ENCODE results near the gene GRID1. TPM values are rescaled to one million over a fixed set of nuclear protein-coding genes. Genes with fewer than 3 reads are reported as not detected.

GRID1 gene
- polyA plus RNA-seq, 1 of the 3 experiments (the other 2 are of a cell fraction) = 0.13 TPM

GRCh38 chr10:86179961-86180360 is 186.6 kb downstream of the GRID1 start:
- H3K36me3 ChIP-seq (replicated peaks in 1 of 2; ENCODE audit: control insufficient read depth in 1 of 2, insufficient read depth in 2 of 2, low read length in 1 of 2) = no peaks in the 10 kb centered on the region
- no peak overlapping the region for H3K9ac ChIP-seq
- DNase-seq = no peak
- no peak overlapping the region for H3K4me2 ChIP-seq
- H3K9me3 ChIP-seq = no peaks in the 10 kb centered on the region
- POLR2A ChIA-PET = no interaction called here
- WGBS (ENCODE audit: low lambda C conversion rate) = 43% methylated on average over 5 of the region's 7 CpGs
- H4K20me1 ChIP-seq (ENCODE audit: insufficient read depth) = no peaks in the 10 kb centered on the region
- no peaks in the 10 kb centered on the region for H3F3A ChIP-seq (replicated peaks; ENCODE audit: insufficient read depth)
- no peaks in the 10 kb centered on the region for H3K9me2 ChIP-seq
- CTCF ChIA-PET = interaction anchor here (0.6 to 1.1 kb wide), 2 partner anchors 68 to 181 kb away, joined by 3 to 4 read pairs; no protein-coding TSS in a partner anchor
- H3K4me3 ChIP-seq (ENCODE audit: low read depth in 2 of 2, low read length in 1 of 2) = no peak overlapping the region
- H3K27ac ChIP-seq (ENCODE audit: low read depth in 2 of 2, low read length in 1 of 2) = no peak overlapping the region
- H3K79me2 ChIP-seq (ENCODE audit: insufficient read depth) = no peaks in the 10 kb centered on the region
- peaks cover 0 to 5% of the 10 kb centered on the region in 2 experiments; a peak in 2 of 4 replicates for H3K4me1 ChIP-seq (ENCODE audit: control insufficient read depth in 1 of 2, insufficient read depth in 2 of 2, low read depth in 1 of 2, low read length in 1 of 2)
- no peaks in the 10 kb centered on the region for H3K27me3 ChIP-seq (ENCODE audit: insufficient read depth)
- TF ChIP-seq FOXJ3 (CRISPR knock-in tag; IDR thresholded peaks at IDR 0.05) (no peak), TAF1 (IDR thresholded peaks at IDR 0.05; ENCODE audit: borderline replicate concordance, low read depth, low read length) (no peak), MXI1 (IDR thresholded peaks at IDR 0.05; ENCODE audit: low read depth, low read length) (no peak), SIN3A (IDR thresholded peaks at IDR 0.05; ENCODE audit: borderline replicate concordance, low read depth, low read length) (no peak), PBX3 (IDR thresholded peaks at IDR 0.05) (no peak), REST (IDR thresholded peaks at IDR 0.05; ENCODE audit: low read depth, low read length) (no peak), NRF1 (IDR thresholded peaks at IDR 0.05; ENCODE audit: low read depth, low read length) (no peak), MEF2A (IDR thresholded peaks at IDR 0.05; ENCODE audit: borderline replicate concordance, low read depth) (no peak), USF2 (IDR thresholded peaks at IDR 0.05; ENCODE audit: borderline replicate concordance, low read depth, low read length) (no peak), RXRA (IDR thresholded peaks at IDR 0.05; ENCODE audit: borderline replicate concordance, low read depth) (no peak), POLR2AphosphoS5 (IDR thresholded peaks at IDR 0.05; ENCODE audit: low read depth, low read length) (no peak), IRF3 (IDR thresholded peaks at IDR 0.05; ENCODE audit: low read depth, low read length) (no peak)
- no peak overlapping the region for H2AFZ ChIP-seq (ENCODE audit: low read depth)
